ENCODE results near the gene TMEM179B.
"Not testable (repeated sequence)": the region's sequence is repeated elsewhere in the genome, so short reads cannot be mapped to it uniquely, and the experiment has no call there.

Gene TMEM179B

GRCh38 chr11:62787005-62787759 lies at the start of gene TMEM179B:
TSS of gene TMEM179B (plus strand) at chr11:62787402. CDS start at chr11:62787432, 30 bp downstream.
- DNase-seq (ENCODE audit: low spot score) = peak; percentile 99

GRCh38 chr11:62747475-62748160 lies 39.6 kb upstream of the TMEM179B start:
- no peak for DNase-seq (ENCODE audit: low spot score)

GRCh38 chr11:62749931-62750330 lies 37.3 kb upstream of the TMEM179B start:
- DNase-seq (ENCODE audit: low spot score) = not testable (repeated sequence)

- no peak for DNase-seq (ENCODE audit: low spot score)
Observed at GRCh38 chr11:62752177-62752785, 34.9 kb upstream of the TMEM179B start.

GRCh38 chr11:62752994-62753735 lies 34.0 kb upstream of the TMEM179B start:
- DNase-seq (ENCODE audit: low spot score) = no peak

- DNase-seq (ENCODE audit: low spot score) = peak; percentile 100
Observed at GRCh38 chr11:62753736-62754603, 33.2 kb upstream of the TMEM179B start, which contains the start of gene ZBTB3. TSS of gene ZBTB3 (minus strand) at chr11:62754160. CDS start at chr11:62753664, 496 bp downstream.

GRCh38 chr11:62755086-62755615 lies 32.1 kb upstream of the TMEM179B start:
- DNase-seq (ENCODE audit: low spot score) = no peak

- DNase-seq (ENCODE audit: low spot score) = no peak
Observed at GRCh38 chr11:62757846-62758788, 29.1 kb upstream of the TMEM179B start.

GRCh38 chr11:62760867-62761227 lies 26.4 kb upstream of the TMEM179B start:
- DNase-seq (ENCODE audit: low spot score) = not testable (repeated sequence)

GRCh38 chr11:62770778-62771143 lies 16.4 kb upstream of the TMEM179B start:
- no peak for DNase-seq (ENCODE audit: low spot score)

- peak; percentile 96 for DNase-seq (ENCODE audit: low spot score)
Observed at GRCh38 chr11:62771144-62772021, 15.8 kb upstream of the TMEM179B start, which contains the start of gene TAF6L. TSS of gene TAF6L (plus strand) at chr11:62771396. CDS start at chr11:62775784, 4,388 bp downstream.

- DNase-seq (ENCODE audit: low spot score) = no peak
Observed at GRCh38 chr11:62774407-62774806, 12.8 kb upstream of the TMEM179B start.

GRCh38 chr11:62775646-62776045 lies 11.6 kb upstream of the TMEM179B start:
- DNase-seq (ENCODE audit: low spot score) = no peak

GRCh38 chr11:62777389-62777788 lies 9.8 kb upstream of the TMEM179B start:
- no peak for DNase-seq (ENCODE audit: low spot score)

GRCh38 chr11:62778441-62778840 lies 8.8 kb upstream of the TMEM179B start:
- DNase-seq (ENCODE audit: low spot score) = no peak

GRCh38 chr11:62782753-62783152 lies 4.4 kb upstream of the TMEM179B start:
- DNase-seq (ENCODE audit: low spot score) = no peak

- DNase-seq (ENCODE audit: low spot score) = peak; percentile 90
Observed at GRCh38 chr11:62786318-62787004, 741 bp upstream of the TMEM179B start.

GRCh38 chr11:62788991-62789390 lies 1.8 kb downstream of the TMEM179B start:
- DNase-seq (ENCODE audit: low spot score) = no peak
